GM12891 (cell line): Measurements from ENCODE around the gene ADM2.

Source experiments
- PAX5 ChIP-seq: IDR thresholded peaks from 2 replicates; pipeline ENCODE4 v1.6.1; 2011; ENCODE audit warnings: low read length, moderate library complexity, mild to moderate bottlenecking; ENCODE audit not compliant: insufficient read depth, severe bottlenecking
- POLR2A ChIP-seq: IDR thresholded peaks from 2 replicates; pipeline ENCODE4 v1.6.1; 2011; ENCODE audit warnings: low read depth, low read length, control low read depth
- POLR2AphosphoS5 ChIP-seq: IDR thresholded peaks from 2 replicates; pipeline ENCODE4 v1.6.1; 2011; ENCODE audit warnings: low read depth, low read length, control low read depth
- SPI1 ChIP-seq: IDR thresholded peaks from 2 replicates; pipeline ENCODE4 v1.6.1; 2011; ENCODE audit warnings: low read depth, low read length, control low read depth
- TAF1 ChIP-seq: IDR thresholded peaks from 2 replicates; pipeline ENCODE4 v1.6.1; 2011; ENCODE audit warnings: low read depth, low read length, control low read depth

GRCh38 chr22:50456026-50456425 is 25.3 kb upstream of the ADM2 start:
- no peak for TF ChIP-seq POLR2A
- no peak for TF ChIP-seq PAX5
- no peak for TF ChIP-seq SPI1
- no peak for TF ChIP-seq TAF1
- no peak for TF ChIP-seq POLR2AphosphoS5
